Mononuclear cell (primary cell): ENCODE results near the gene ME3. TPM values are rescaled to one million over a fixed set of nuclear protein-coding genes. Genes with fewer than 3 reads are reported as not detected.

Experiments used
- H3K27me3 ChIP-seq: 2 replicates; pipeline ENCODE4 v1.6.0; 2011; ENCODE audit warnings: low read length, control low read depth; ENCODE audit not compliant: insufficient read depth
- H3K4me1 ChIP-seq: 2 replicates; pipeline ENCODE4 v1.5.1; 2011; ENCODE audit warnings: mild to moderate bottlenecking, low read length, control low read depth; ENCODE audit not compliant: insufficient read depth
- H3K4me3 ChIP-seq: 2 replicates; pipeline ENCODE4 v1.5.1; 2011; ENCODE audit warnings: mild to moderate bottlenecking, low read length, moderate library complexity
- H3K9me3 ChIP-seq: 2 replicates; pipeline ENCODE4 v1.5.1; 2011; ENCODE audit warnings: low read depth, mild to moderate bottlenecking, control low read depth, low read length
- total RNA-seq: library from RNA; depleted of rRNA; stranded (reverse); fragments of >200 nt; gene quantifications from one replicate; pipeline ENCODE4 v1.2.3, GENCODE V29; 2012

ME3 gene
- total RNA-seq, 1 donor = 4.2 TPM

DNA sequence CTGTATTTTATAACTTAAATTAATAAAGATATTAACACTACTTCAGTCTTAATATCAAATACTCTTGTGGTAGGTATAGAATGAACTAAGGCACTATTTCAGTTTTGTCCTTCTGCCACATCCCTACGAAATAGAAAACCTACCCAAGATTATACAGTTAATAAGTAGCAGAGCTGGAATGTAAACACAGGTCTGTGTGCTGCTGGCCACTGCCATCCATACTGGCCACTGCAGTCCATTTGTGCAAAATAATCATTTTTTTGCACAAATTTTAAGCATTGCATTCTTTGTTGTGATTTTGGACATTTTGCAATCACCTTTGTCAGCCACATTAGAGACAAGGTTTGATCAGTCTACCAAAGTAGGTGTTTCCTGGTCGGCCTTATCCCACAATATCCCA lies 91.9 kb downstream of the ME3 start:
- Histone ChIP-seq H3K9me3 (no peaks in the 10 kb centered on the region), H3K27me3 (no peaks in the 10 kb centered on the region), H3K4me1 (no peaks in the 10 kb centered on the region), H3K4me3 (no peak overlapping the region)

DNA sequence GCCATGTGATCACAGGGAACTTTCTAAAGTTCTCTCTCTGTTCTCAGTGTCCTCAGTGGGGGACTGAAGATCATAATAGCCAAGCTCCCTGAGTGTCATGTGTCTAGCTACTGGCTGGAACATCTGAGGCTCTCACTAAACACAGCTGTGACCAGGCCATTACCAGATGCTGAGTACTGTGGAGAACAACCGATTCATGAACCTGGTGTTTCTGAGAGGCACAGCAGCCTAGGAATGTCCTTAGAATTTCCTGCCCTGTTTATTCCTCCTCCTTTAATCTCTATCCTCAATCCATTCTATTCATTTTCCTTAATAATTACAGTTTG lies 93.0 kb downstream of the ME3 start:
- no peak overlapping the region for H3K4me3 ChIP-seq
- no peaks in the 10 kb centered on the region for H3K27me3 ChIP-seq
- no peaks in the 10 kb centered on the region for H3K4me1 ChIP-seq
- no peaks in the 10 kb centered on the region for H3K9me3 ChIP-seq

DNA sequence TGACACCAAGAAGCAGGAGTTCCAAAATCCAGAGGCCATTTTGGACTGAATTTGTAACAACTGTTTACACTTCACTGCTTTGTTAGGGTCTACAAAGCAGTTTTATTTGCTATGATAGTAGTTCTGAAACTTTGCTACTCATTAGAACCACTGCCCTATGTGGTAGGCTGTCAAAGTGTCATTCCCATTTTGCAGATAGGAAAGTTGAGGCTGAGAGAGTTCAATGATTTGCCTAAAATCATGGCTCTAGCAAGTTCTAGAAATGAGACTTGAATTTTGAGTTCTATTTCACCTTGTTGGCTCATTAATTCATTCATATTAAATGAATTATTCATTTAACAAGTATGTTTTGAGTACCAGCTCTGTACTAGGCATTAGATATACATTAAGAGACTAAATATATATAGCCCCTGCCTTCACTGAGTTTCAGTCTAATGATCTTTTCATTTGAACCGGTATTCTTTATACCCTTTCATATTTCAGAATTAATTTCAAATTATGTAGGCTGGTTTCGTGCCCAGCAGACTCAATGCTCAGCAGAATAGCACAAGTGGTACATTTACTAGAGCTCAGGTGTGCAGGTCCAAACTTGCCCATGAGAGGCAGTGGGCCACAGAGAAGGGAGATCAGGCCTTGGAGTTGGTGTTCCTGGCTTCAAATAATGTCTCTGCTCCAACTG lies 93.5 kb downstream of the ME3 start:
- Histone ChIP-seq H3K4me3 (no peak overlapping the region), H3K4me1 (no peaks in the 10 kb centered on the region), H3K9me3 (no peaks in the 10 kb centered on the region), H3K27me3 (no peaks in the 10 kb centered on the region)

DNA sequence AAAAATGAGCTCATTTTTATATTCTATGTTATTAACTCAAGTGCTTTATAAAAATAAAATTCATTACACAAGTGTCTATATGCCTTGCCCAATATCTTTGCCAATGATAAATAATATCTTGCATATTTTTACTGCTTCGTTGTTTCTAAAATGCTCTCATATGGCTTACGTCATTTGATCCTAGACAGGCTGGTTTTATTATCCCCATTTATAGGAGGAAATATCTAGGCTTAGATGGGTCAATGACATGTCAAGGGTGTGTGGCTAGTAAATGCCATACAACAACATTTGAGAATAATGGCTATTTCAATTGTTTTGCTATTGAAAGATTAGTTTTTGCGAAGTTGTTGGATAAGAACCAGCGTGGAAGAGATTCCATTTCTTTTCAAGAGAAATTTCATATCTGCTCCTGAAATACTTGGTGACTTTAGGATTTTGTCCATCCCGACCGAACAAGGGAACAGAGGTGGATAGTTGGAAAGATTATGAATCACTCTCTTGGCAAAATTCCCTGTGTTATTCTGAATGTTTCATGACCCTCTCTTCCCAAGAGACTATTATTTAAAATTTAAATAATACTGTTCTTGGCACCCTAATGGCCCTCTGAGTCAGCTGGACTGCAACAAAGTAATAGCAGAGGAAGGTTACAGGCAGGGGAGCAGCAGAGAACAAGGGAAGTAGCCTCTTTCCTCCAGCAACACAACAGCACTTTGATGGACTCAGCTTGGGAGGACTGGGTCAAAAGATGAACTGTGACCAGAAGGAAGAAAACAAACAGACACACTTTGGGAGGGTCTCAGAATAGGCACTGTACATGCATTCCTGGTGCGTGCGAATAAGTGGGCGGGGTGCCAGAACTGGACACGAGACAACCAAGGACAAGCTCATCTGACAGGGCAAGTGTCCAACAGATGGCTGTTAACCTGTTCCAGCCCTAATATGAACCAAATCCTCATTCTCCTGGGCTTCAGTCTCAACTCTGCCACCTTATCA lies 94.5 kb downstream of the ME3 start:
- Histone ChIP-seq H3K9me3 (no peaks in the 10 kb centered on the region), H3K27me3 (no peaks in the 10 kb centered on the region), H3K4me1 (no peaks in the 10 kb centered on the region), H3K4me3 (no peak overlapping the region)

DNA sequence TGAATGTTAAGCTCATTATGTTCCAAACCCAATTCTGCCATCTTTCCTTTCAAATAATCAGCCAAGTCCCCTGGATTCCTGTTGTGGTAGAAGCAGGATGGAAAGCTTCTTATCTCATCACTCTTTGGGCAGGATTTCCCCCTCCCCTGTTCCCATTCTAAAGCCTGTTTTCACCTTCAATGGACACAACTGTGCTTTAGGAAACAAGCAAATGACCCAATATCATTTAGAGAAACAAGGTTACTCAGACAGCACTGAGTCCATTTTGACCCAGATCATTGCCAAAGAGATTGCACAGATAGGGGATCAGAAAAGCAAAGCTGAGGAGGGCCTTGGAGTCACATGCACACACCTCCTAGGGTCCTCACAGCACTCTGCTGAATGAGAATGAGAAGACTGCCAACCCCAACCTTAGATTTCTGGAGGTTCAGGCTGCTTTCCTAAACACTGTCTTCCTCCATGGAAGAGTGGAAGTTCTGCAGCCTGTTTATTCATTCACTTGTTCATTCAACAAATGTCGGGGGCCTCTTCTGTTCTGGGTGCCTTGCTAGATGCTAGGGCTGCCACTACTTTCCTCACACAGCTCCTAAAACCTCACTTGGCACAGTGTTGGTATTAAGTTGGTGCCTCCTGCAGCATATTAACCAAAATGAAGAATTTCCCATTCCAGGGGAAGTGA lies 95.3 kb downstream of the ME3 start:
- H3K9me3 ChIP-seq = no peaks in the 10 kb centered on the region
- no peaks in the 10 kb centered on the region for H3K4me1 ChIP-seq
- no peak overlapping the region for H3K4me3 ChIP-seq
- H3K27me3 ChIP-seq = no peaks in the 10 kb centered on the region

DNA sequence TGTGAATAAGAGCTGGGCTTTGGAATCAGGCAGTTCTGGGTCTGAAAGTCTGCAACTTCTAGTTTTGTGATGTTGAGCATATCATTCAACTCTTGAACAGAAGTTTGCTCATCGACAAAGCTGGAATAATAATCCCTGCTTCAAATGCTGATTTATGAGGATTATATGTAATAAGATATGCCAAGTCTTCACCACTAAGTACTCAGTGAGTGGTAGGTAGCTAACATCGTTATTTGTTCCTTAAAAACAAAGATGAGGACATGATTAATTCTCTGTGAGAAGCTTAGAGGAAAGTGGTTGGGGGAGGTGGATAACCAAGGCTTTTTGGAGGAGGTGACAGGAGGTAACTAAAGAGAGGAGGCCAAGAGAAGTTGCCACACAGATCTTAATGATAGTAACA lies 96.5 kb downstream of the ME3 start:
- H3K4me1 ChIP-seq = no peaks in the 10 kb centered on the region
- no peak overlapping the region for H3K4me3 ChIP-seq
- no peaks in the 10 kb centered on the region for H3K27me3 ChIP-seq
- H3K9me3 ChIP-seq = no peaks in the 10 kb centered on the region

DNA sequence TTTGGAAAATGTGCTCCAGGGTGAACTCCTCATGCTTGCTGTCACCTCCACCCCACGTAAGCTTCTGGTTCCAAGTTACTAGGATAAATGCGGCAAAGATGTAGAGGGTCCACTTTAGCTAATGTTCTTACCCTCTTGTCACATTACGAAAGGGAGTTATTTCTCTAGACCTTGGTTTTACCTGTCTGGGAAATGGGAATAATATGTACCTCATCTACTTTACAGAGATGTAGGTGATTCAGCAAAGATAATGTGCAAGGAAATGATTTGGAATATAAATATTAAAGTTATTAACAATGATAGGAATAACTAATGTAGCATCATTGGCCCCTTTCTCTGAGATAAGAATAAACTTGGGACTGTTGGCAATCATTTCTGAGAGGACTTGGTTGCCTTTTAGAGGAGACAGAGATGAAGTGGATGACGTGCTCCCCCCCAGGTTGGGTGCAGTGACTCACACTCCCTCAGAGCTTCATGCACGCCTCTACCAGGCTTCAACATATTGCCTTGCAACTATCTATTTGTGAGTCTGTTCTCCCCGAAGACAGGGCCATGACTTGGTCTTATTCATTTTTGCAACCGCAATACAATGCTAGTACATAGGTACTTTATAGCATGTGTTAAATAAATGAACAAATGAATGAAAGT lies 97.1 kb downstream of the ME3 start:
- Histone ChIP-seq H3K4me1 (no peaks in the 10 kb centered on the region), H3K4me3 (no peak overlapping the region), H3K9me3 (no peaks in the 10 kb centered on the region), H3K27me3 (no peaks in the 10 kb centered on the region)

DNA sequence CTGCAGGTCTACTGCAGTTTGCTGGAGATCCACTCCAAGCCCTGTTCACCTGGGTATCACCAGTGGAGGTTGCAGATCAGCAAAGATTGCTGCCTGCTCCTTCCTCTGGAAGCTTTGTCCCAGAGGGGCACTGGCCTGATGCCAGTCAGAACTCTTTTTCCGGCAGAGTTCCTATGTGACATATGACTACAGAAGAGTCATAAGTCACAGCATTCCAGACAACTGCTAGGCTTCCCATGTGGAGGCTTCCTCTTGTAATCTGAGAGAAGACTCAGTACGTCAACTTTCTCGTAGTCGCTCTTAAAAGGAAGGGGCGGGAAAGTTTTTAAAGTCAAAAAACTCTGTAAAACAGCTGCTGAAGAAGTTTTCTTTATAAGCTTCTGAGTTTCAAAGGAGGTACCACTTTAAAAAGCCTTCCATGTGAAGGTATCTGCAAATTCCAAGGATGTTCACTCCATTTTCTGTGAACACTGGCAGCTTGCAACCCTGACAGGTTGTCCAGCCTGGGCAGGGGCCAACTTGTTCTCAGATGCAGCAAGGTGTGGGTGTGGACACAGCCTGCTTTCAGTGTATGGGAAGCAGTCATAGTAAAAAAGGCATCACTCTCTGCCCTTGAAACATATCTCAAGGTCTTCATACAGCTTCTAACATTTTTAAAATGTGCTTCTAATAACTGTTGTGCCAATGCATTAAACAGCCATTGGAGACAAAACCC lies 97.8 kb downstream of the ME3 start:
- Histone ChIP-seq H3K27me3 (no peaks in the 10 kb centered on the region), H3K4me3 (no peak overlapping the region), H3K4me1 (no peaks in the 10 kb centered on the region), H3K9me3 (no peaks in the 10 kb centered on the region)

DNA sequence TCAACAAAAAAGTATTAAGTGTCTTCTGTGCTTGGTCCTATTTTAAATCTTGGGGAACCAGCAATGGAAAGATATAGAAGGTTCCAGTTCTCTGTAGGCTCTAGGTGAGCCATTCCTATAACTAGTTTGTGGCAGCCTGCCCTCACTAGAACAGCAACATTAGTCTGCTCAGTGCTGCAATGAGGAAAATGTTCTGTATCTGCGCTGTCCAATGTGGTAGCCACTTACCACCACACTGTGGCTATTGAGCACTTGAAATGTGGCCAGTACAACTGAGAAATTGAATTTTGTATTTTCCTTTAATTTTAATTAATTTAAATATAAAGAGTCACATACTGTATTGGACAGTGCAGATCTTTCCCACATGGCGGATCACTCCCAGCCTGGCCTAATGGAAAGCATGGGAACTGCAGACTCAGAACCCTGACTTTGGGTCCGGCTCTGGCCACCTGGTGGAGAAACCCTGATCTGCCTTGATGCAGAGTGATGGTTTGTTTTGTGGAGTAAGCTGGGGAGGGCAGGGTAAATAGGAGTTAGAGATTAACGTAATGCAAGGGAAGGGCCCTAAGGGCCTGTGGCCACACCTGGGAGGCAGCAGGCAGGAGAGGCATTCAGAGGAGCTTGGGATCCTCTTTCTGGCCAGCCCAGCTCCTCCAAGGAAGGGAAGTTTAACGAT lies 101.0 kb downstream of the ME3 start:
- Histone ChIP-seq H3K4me3 (no peak overlapping the region), H3K27me3 (no peaks in the 10 kb centered on the region), H3K9me3 (no peaks in the 10 kb centered on the region), H3K4me1 (no peaks in the 10 kb centered on the region)

DNA sequence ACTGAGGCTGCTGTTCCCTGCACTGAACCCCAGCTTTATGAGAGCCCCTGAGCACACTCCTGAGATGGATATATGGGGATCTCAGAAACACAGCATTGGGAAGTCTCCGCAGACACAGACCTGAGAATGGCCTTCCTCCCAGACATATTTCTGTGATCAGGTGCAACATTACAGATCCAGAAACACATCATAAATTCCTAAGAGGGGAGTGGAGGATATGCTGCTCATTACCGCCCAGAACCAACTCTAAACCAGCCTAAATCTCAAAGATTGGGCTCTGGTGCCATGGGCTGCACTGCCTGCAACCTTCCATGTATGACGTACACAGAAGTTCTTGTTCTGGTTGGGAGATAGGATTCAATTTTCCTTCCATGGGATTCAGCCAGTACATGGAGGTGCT lies 102.0 kb downstream of the ME3 start:
- no peaks in the 10 kb centered on the region for H3K27me3 ChIP-seq
- H3K4me3 ChIP-seq = no peak overlapping the region
- no peaks in the 10 kb centered on the region for H3K4me1 ChIP-seq
- H3K9me3 ChIP-seq = no peaks in the 10 kb centered on the region

DNA sequence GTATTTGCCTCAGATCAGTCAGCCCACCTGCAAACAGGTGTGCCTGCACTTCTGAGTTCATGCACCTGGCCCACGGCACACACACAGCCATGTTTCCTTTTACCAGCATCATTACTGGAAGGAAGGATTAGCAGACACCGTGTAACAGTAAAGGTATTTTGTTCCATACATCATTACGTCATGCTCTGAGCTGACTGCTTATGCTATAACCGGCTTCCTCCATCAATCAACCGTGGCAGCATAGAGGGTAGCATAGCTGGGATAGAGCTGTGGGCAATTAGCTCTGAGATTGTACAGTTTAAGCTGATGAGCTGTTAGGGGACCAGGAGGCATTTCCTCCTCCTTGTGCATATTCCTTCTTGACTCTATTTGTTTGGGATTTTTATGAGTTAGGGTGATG lies 102.4 kb downstream of the ME3 start:
- no peaks in the 10 kb centered on the region for H3K4me1 ChIP-seq
- H3K4me3 ChIP-seq = no peak overlapping the region
- H3K9me3 ChIP-seq = no peaks in the 10 kb centered on the region
- no peaks in the 10 kb centered on the region for H3K27me3 ChIP-seq

DNA sequence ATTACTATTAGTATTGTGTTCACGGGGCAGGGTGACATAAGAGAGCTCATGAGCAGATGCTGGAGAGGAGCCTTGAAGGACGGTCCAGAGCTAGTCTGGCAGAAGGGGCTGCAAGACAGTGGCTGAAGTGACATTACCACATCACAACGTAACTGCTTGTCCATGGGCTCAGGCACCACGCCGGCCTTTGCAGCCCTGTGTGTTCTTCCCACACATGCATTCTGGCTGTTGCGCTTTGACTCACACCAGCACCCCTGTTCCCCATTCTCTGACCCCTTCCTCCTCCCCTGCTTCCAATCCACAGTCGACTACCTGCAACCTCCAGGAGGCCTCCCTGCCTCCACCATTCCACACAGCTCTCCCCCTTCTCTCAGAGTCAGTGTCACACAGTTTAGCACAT lies 103.3 kb downstream of the ME3 start:
- Histone ChIP-seq H3K4me3 (no peak overlapping the region), H3K9me3 (no peaks in the 10 kb centered on the region), H3K27me3 (no peaks in the 10 kb centered on the region), H3K4me1 (no peaks in the 10 kb centered on the region)

DNA sequence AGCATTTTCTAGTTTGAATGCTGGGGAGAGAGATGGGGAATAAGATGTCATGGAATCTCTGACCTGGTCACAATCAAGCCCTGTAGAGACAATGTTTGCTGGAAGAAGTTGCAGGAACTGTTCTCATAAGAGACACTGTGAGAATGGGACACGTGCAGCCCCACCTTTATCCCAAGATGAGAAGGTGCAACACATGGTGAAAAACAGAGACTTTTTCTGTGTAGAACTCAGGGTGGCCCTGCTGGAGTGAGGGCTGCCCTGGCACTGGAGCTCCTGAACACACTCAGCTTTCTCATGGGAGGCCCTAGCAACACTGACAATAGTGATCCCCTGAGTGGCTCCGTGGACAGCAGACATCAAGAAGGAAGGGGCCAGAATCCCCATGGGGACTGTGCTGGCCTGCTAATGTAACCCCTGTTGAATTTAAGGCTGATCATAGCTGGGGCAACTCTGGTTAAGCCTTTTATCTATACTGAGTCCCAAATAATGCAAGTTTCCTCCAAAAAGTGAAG lies 106.6 kb downstream of the ME3 start:
- no peak overlapping the region for H3K4me3 ChIP-seq
- H3K4me1 ChIP-seq = no peaks in the 10 kb centered on the region
- H3K27me3 ChIP-seq = no peaks in the 10 kb centered on the region
- H3K9me3 ChIP-seq = no peaks in the 10 kb centered on the region

DNA sequence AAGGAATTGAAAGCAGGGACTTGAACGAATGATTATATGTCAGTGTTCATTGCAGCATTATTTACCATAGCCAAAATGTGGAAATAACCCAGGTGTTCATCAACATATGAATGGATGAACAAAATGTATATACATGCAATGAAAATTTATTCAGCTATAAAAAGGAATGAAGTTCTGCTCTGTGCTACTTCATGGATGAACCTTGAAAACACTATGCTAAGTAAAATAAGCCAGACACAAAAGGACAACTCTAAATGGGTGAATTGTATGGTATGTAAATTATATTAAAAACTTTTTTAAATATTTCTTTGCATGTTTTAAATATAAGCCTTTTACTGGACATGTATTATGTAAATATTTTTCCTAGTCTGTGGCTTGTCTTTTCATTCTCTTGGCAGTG lies 107.0 kb downstream of the ME3 start:
- Histone ChIP-seq H3K9me3 (no peaks in the 10 kb centered on the region), H3K4me1 (no peaks in the 10 kb centered on the region)

More for the DNA sequence above, 107.0 kb downstream of the ME3 start:
- Histone ChIP-seq H3K4me3 (no peak overlapping the region), H3K27me3 (no peaks in the 10 kb centered on the region)
